IMR-90 (cell line): ENCODE results near the gene PSME3. TPM values are rescaled to one million over a fixed set of nuclear protein-coding genes. Genes with fewer than 3 reads are reported as not detected.

ENCODE experiments used
- ATAC-seq: fragments of 200-7000 bp; cut with Tn5 transposase; 2 replicates; pipeline ENCODE4 v1.9.1; 2020; ENCODE audit warnings: low read depth, mild to moderate bottlenecking, moderate library complexity
- BruUV-seq: library from RNA; stranded (reverse); fragments of 400-500 nt; replicated peaks from 2 replicates; lab custom pipeline; 2021; lab: Mats Ljungman, UMichigan
- CTCF ChIA-PET: fragments of 300-600 bp; formaldehyde crosslinking; extraction: SDS; loops from one replicate; lab custom pipeline; 2021; ENCODE audit warnings: antibody characterized with exemption; lab: Yijun Ruan, JAX
- POLR2A ChIA-PET: fragments of 300-600 bp; sonication (Branson Sonifier 250); formaldehyde crosslinking; loops from one replicate; lab custom pipeline; 2022; ENCODE audit warnings: antibody characterized with exemption; ENCODE audit not compliant: unreplicated experiment; lab: Charles Lee
- DNase-seq: peaks from one replicate; pipeline ENCODE4 v3.0.0; 2013
- H2AFZ ChIP-seq: replicated peaks from 2 replicates; pipeline ENCODE3; 2013; ENCODE audit warnings: low read length, mild to moderate bottlenecking; ENCODE audit not compliant: poor library complexity
- H2AK5ac ChIP-seq: 2 replicates; pipeline ENCODE4 v1.6.1; 2013; ENCODE audit warnings: low read depth, low read length, inconsistent platforms
- H2AK9ac ChIP-seq: replicated peaks from 2 replicates; pipeline ENCODE3; 2013; ENCODE audit warnings: mild to moderate bottlenecking, low read depth, low read length, moderate library complexity; ENCODE audit not compliant: poor library complexity
- H2BK120ac ChIP-seq: 2 replicates; pipeline ENCODE4 v1.6.1; 2013; ENCODE audit warnings: low read depth, low read length, inconsistent platforms
- H2BK15ac ChIP-seq: 3 replicates; pipeline ENCODE4 v1.6.1; 2013; ENCODE audit warnings: low read depth, low read length, inconsistent platforms
- H2BK20ac ChIP-seq: 2 replicates; pipeline ENCODE4 v1.6.1; 2013; ENCODE audit warnings: low read depth, mild to moderate bottlenecking, inconsistent platforms, low read length, moderate library complexity
- H2BK5ac ChIP-seq: 2 replicates; pipeline ENCODE4 v1.6.1; 2013; ENCODE audit warnings: mild to moderate bottlenecking, low read depth, low read length, inconsistent platforms; ENCODE audit not compliant: poor library complexity, severe bottlenecking
- H3K14ac ChIP-seq: replicated peaks from 2 replicates; pipeline ENCODE4 v1.6.1; 2013; ENCODE audit warnings: low read depth, low read length, inconsistent platforms
- H3K18ac ChIP-seq: 2 replicates; pipeline ENCODE4 v1.6.1; 2013; ENCODE audit warnings: low read depth, low read length, control low read depth
- H3K23ac ChIP-seq: 2 replicates; pipeline ENCODE4 v1.6.1; 2013; ENCODE audit warnings: low read depth, low read length, inconsistent platforms
- H3K27ac ChIP-seq: 2 replicates; pipeline ENCODE4 v1.5.1; 2013; ENCODE audit warnings: mild to moderate bottlenecking, control low read depth, low read length; ENCODE audit not compliant: insufficient read depth
- H3K27me3 ChIP-seq: 2 replicates; pipeline ENCODE4 v1.6.1; 2013; ENCODE audit warnings: low read length; ENCODE audit not compliant: control insufficient read depth, insufficient read depth
- H3K36me3 ChIP-seq: 2 replicates; pipeline ENCODE4 v1.6.1; 2013; ENCODE audit warnings: low read length, mixed read lengths; ENCODE audit not compliant: control insufficient read depth, insufficient read depth
- H3K4ac ChIP-seq: 2 replicates; pipeline ENCODE4 v1.6.1; 2013; ENCODE audit warnings: low read depth, low read length, inconsistent platforms
- H3K4me1 ChIP-seq: 2 replicates; pipeline ENCODE4 v1.6.1; 2013; ENCODE audit warnings: low read length, mixed read lengths; ENCODE audit not compliant: control insufficient read depth, insufficient read depth
- H3K4me2 ChIP-seq: 2 replicates; pipeline ENCODE4 v1.6.1; 2013; ENCODE audit warnings: low read depth, mild to moderate bottlenecking, control low read depth, low read length, moderate library complexity
- H3K4me3 ChIP-seq: 2 replicates; pipeline ENCODE4 v1.5.1; 2013; ENCODE audit warnings: low read depth, mild to moderate bottlenecking, control low read depth, low read length, moderate library complexity; ENCODE audit not compliant: insufficient read depth
- H3K56ac ChIP-seq: 2 replicates; pipeline ENCODE4 v1.6.1; 2013; ENCODE audit warnings: low read length, inconsistent platforms; ENCODE audit not compliant: insufficient read depth; ENCODE audit errors: extremely low read depth
- H3K79me1 ChIP-seq, 2 experiments: 2 replicates each; pipeline ENCODE4 v1.6.1; 2013; ENCODE audit warnings: low read length in 2 of 2, inconsistent platforms in 1 of 2, low read depth in 1 of 2
- H3K9ac ChIP-seq: 2 replicates; pipeline ENCODE4 v1.6.1; 2013; ENCODE audit warnings: low read depth, low read length, control low read depth
- H3K9me1 ChIP-seq: 2 replicates; pipeline ENCODE4 v1.6.1; 2013; ENCODE audit warnings: low read length, inconsistent platforms; ENCODE audit not compliant: insufficient read depth
- H3K9me3 ChIP-seq: 2 replicates; pipeline ENCODE4 v1.6.1; 2013; ENCODE audit warnings: low read length; ENCODE audit not compliant: control insufficient read depth, insufficient read depth
- H4K20me1 ChIP-seq: 2 replicates; pipeline ENCODE4 v1.6.1; 2013; ENCODE audit warnings: low read length, inconsistent platforms; ENCODE audit not compliant: insufficient read depth
- H4K5ac ChIP-seq: 2 replicates; pipeline ENCODE4 v1.6.1; 2013; ENCODE audit warnings: mild to moderate bottlenecking, low read depth, low read length, control low read depth
- H4K8ac ChIP-seq, 2 experiments: 2 replicates each; pipeline ENCODE4 v1.6.1; 2013; ENCODE audit warnings: low read depth in 2 of 2, low read length in 2 of 2, control low read depth in 1 of 2, inconsistent platforms in 1 of 2
- H4K91ac ChIP-seq: 2 replicates; pipeline ENCODE4 v1.6.1; 2013; ENCODE audit warnings: low read depth, low read length, inconsistent platforms; ENCODE audit not compliant: insufficient read depth
- BHLHE40 ChIP-seq: fragments of 150-350 bp; IDR thresholded peaks from 2 replicates; pipeline ENCODE4 v1.6.1; 2016; ENCODE audit warnings: mild to moderate bottlenecking, low read depth, low read length
- CEBPB ChIP-seq: IDR thresholded peaks from 2 replicates; pipeline ENCODE4 v1.6.1; 2012; ENCODE audit warnings: low read depth, low read length, improper control_type of control experiment
- FOS ChIP-seq: fragments of 150-350 bp; IDR thresholded peaks from 2 replicates; pipeline ENCODE4 v1.6.1; 2016; ENCODE audit warnings: low read depth, low read length
- MAFK ChIP-seq: IDR thresholded peaks from 2 replicates; pipeline ENCODE4 v1.6.1; 2012; ENCODE audit warnings: low read depth, low read length, improper control_type of control experiment
- MAZ ChIP-seq: IDR thresholded peaks from 2 replicates; pipeline ENCODE4 v1.6.1; 2012; ENCODE audit warnings: low read depth, mild to moderate bottlenecking, low read length, improper control_type of control experiment, moderate library complexity, borderline replicate concordance
- MXI1 ChIP-seq: IDR thresholded peaks from 2 replicates; pipeline ENCODE4 v1.6.1; 2012; ENCODE audit warnings: low read depth, mild to moderate bottlenecking, low read length, moderate library complexity, borderline replicate concordance
- NFE2L2 ChIP-seq: fragments of 150-350 bp; IDR thresholded peaks from 2 replicates; pipeline ENCODE4 v1.6.1; 2016; ENCODE audit warnings: low read depth, mild to moderate bottlenecking, low read length
- POLR2A ChIP-seq: IDR thresholded peaks from 2 replicates; pipeline ENCODE4 v1.6.1; 2012; ENCODE audit warnings: mild to moderate bottlenecking, low read depth, low read length
- RAD21 ChIP-seq: IDR thresholded peaks from 2 replicates; pipeline ENCODE4 v1.6.1; 2012; ENCODE audit warnings: low read length, improper control_type of control experiment
- RFX5 ChIP-seq: IDR thresholded peaks from 2 replicates; pipeline ENCODE4 v1.8.0; 2012; ENCODE audit warnings: low read depth, mild to moderate bottlenecking, low read length, moderate library complexity
- SMC3 ChIP-seq: fragments of 150-350 bp; IDR thresholded peaks from 2 replicates; pipeline ENCODE4 v1.6.1; 2016; ENCODE audit warnings: low read depth, mild to moderate bottlenecking, antibody characterized with exemption, low read length, moderate library complexity
- USF2 ChIP-seq: fragments of 150-350 bp; IDR thresholded peaks from 2 replicates; pipeline ENCODE4 v1.6.1; 2017; ENCODE audit warnings: mild to moderate bottlenecking, antibody characterized with exemption, low read length, low read depth
- WGBS, 2 experiments: methylation state at CpG; one replicate each; pipeline versions ENCODE4 v1.1.5 to v1.1.7; 2013; ENCODE audit warnings: missing lambda C conversion rate in 2 of 2; ENCODE audit not compliant: insufficient read length in 1 of 2; ENCODE audit errors: extremely low coverage in 2 of 2; 5-methylcytosine and 5-hydroxymethylcytosine counted together
- dilution Hi-C: fragments of 300-500 bp; cut with HindIII; formaldehyde crosslinking; loops from one replicate; pipeline ENCODE4 v1.14.3; 2018; ENCODE audit warnings: low sequenced_read_pairs; ENCODE audit not compliant: unreplicated experiment
- in situ Hi-C: fragments of 300-500 bp; cut with MboI; formaldehyde crosslinking; loops from 3 replicates; pipeline ENCODE4 v1.14.3; 2019; ENCODE audit warnings: low sequenced_read_pairs, inconsistent platforms, mixed read lengths
- intact Hi-C: fragments of 100-400 bp; cut with micrococcal nuclease; formaldehyde crosslinking; loops from 2 replicates; pipeline ENCODE4 v1.10.0; 2022
- polyA plus RNA-seq, 3 experiments: library from polyadenylated mRNA; depleted of rRNA; stranded (reverse); fragments of >200 nt; gene quantifications; 2 replicates each; pipeline ENCODE4 v1.2.3, GENCODE V29; 2012; ENCODE audit warnings: low replicate concordance in 1 of 3
- total RNA-seq: library from RNA; depleted of rRNA; stranded (reverse); fragments of >200 nt; gene quantifications from 2 replicates; pipeline ENCODE4 v1.2.3, GENCODE V29; 2012
- TF ChIP-seq, protein P1 (sequence below): fragments of 150-350 bp; IDR thresholded peaks from 2 replicates; pipeline ENCODE4 v1.6.1; 2016; ENCODE audit warnings: low read depth, mild to moderate bottlenecking, low read length, moderate library complexity, borderline replicate concordance
- TF ChIP-seq, protein P2 (sequence below): conservative IDR thresholded peaks from 2 replicates; pipeline ENCODE4 v1.5.1; 2012; ENCODE audit warnings: mild to moderate bottlenecking, low read depth, low read length, improper control_type of control experiment

PSME3 gene
- total and polyA plus RNA-seq, 2 of the 4 experiments (the other 2 are of a cell fraction): 72.4 to 100 TPM

GRCh38 chr17:42852351-42852750 is 19.2 kb downstream of the PSME3 start:
- ChIA-PET POLR2A (no interaction called here), CTCF (interaction anchor here (0.9 kb wide), 1 partner anchor 76 kb away, joined by 4 read pairs; no protein-coding TSS in a partner anchor)
- Histone ChIP-seq H4K20me1 (no peaks in the 10 kb centered on the region), H2AFZ (no peak overlapping the region), H3K14ac (no peak overlapping the region), H3K9ac (no peak overlapping the region), H3K27me3 (peaks cover 21% of the 10 kb centered on the region), H3K4me3 (no peak overlapping the region), H2AK9ac (no peak overlapping the region), H3K23ac (no peak overlapping the region), H2BK15ac (no peak overlapping the region), H2BK120ac (no peak overlapping the region), H3K79me1 (0 out of 4 replicates have a peak, but pooled peaks cover 0 to under 1% of the 10 kb centered on the region in 2 experiments), H3K18ac (no peak overlapping the region), H4K8ac (no peak overlapping the region), H3K56ac (no peak overlapping the region), H3K27ac (no peak overlapping the region), H2BK5ac (no peak overlapping the region), H4K5ac (no peak overlapping the region), H3K4ac (no peak overlapping the region), H3K9me3 (no peaks in the 10 kb centered on the region), H3K9me1 (0 out of 2 replicates have a peak, but pooled peaks cover 6% of the 10 kb centered on the region), H4K91ac (no peak overlapping the region), H2BK20ac (no peak overlapping the region), H2AK5ac (no peak overlapping the region), H3K4me1 (peaks cover 4% of the 10 kb centered on the region; the same call in 1 of the 2 replicates), H3K4me2 (no peak overlapping the region), H3K36me3 (no peaks in the 10 kb centered on the region)
- 81% methylated on average over 5 of the region's 15 CpGs; no CpG with 5 or more reads in 1 of the 2 experiments for WGBS, 2 experiments
- in situ Hi-C loops: no loop called here
- no peak for DNase-seq
- no peak for ATAC-seq
- dilution Hi-C loops: no loop called here
- TF ChIP-seq SMC3: no peak
- no peak for TF ChIP-seq RFX5
- TF ChIP-seq, protein P1, sequence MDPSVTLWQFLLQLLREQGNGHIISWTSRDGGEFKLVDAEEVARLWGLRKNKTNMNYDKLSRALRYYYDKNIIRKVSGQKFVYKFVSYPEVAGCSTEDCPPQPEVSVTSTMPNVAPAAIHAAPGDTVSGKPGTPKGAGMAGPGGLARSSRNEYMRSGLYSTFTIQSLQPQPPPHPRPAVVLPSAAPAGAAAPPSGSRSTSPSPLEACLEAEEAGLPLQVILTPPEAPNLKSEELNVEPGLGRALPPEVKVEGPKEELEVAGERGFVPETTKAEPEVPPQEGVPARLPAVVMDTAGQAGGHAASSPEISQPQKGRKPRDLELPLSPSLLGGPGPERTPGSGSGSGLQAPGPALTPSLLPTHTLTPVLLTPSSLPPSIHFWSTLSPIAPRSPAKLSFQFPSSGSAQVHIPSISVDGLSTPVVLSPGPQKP: no peak
- no peak for TF ChIP-seq MAZ
- TF ChIP-seq RAD21: no peak
- TF ChIP-seq BHLHE40: no peak
- TF ChIP-seq MXI1: no peak
- TF ChIP-seq USF2: no peak
- no peak for TF ChIP-seq NFE2L2
- no peak for TF ChIP-seq MAFK
- TF ChIP-seq POLR2A: no peak
- no peak for TF ChIP-seq FOS
- TF ChIP-seq, protein P2, sequence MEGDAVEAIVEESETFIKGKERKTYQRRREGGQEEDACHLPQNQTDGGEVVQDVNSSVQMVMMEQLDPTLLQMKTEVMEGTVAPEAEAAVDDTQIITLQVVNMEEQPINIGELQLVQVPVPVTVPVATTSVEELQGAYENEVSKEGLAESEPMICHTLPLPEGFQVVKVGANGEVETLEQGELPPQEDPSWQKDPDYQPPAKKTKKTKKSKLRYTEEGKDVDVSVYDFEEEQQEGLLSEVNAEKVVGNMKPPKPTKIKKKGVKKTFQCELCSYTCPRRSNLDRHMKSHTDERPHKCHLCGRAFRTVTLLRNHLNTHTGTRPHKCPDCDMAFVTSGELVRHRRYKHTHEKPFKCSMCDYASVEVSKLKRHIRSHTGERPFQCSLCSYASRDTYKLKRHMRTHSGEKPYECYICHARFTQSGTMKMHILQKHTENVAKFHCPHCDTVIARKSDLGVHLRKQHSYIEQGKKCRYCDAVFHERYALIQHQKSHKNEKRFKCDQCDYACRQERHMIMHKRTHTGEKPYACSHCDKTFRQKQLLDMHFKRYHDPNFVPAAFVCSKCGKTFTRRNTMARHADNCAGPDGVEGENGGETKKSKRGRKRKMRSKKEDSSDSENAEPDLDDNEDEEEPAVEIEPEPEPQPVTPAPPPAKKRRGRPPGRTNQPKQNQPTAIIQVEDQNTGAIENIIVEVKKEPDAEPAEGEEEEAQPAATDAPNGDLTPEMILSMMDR: no peak
- TF ChIP-seq CEBPB: no peak
- intact Hi-C loops: no loop called here
- no TSS peak for BruUV-seq
